Activated naive CD4-positive, alpha-beta T cell treated with anti-CD3 and anti-CD28 coated beads, Interleukin-2, amount 50 U/mL, for 72 hours (primary cell): ENCODE results near the gene SMNDC1. TPM values are rescaled to one million over a fixed set of nuclear protein-coding genes. Genes with fewer than 3 reads are reported as not detected.
"Not testable (repeated sequence)": the region's sequence is repeated elsewhere in the genome, so short reads cannot be mapped to it uniquely, and the experiment has no call there.

Experiments
- ATAC-seq, 2 donors: fragments of 150-1000 bp; cut with Tn5 transposase; 2 replicates each; pipeline ENCODE4 v1.10.0; 2021; ENCODE audit warnings: mild to moderate bottlenecking in 2 of 2, moderate library complexity in 2 of 2
- DNase-seq, 2 donors: peaks; one replicate each; pipeline ENCODE4 v3.0.0; 2021 to 2022; ENCODE audit warnings: low spot score in 2 of 2
- H3K27ac Mint-ChIP-seq, 2 donors: one replicate each; pipeline ENCODE4 v1.8.0; 2022; ENCODE audit warnings: mild to moderate bottlenecking in 2 of 2, mixed read lengths in 2 of 2
- H3K36me3 Mint-ChIP-seq, 2 donors: one replicate each; pipeline ENCODE4 v1.8.0; 2022; ENCODE audit warnings: mixed read lengths in 2 of 2
- H3K9me3 Mint-ChIP-seq, 2 donors: one replicate each; pipeline ENCODE4 v1.8.0; 2022; ENCODE audit warnings: mixed read lengths in 2 of 2
- total RNA-seq, 2 donors: library from RNA; stranded (reverse); gene quantifications; one replicate each; pipeline ENCODE4 v1.2.3, GENCODE V29; 2022

The SMNDC1 gene
- total RNA-seq, 2 donors from 2014 or later: 37.9 to 65.1 TPM

DNA sequence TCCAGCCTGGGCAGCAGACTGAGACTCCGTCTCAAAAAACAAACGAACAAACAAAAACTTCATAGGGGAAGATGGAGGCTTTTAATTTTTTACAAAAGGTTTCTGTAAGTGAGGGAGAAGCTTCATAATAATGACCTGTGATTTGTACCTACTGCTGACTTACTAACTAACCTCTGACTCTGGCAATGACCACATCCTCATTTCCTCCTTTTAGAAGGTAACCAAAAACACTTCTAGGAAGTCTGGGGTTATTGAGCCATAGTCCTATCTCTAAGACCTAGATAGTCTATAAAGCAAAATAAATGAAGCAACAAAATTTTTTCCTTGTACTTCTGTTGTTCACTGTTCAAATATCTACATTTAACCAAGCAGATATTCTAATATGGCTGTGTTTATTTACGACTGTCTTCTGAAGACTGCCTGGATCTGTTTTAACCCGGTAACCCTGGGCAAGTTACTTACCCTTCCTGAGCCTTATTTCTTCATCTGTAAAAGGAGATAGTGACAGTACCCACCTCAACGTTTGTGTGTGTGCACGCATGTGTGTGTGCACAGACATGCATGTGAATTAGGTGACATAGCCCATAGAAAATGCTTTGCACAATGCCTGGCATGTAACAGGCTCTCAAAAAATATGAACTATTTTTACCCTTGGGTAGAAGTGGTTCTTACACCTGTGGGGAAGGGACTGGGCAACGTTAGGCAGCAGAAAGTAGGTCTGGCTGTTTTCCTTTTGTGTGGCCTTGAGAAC, 30.8 kb upstream of the SMNDC1 start:
- peak in 1 of 2 donors; percentile 28 for ATAC-seq
- no peak for DNase-seq
- Mint-ChIP-seq H3K27ac (no peak overlapping the region), H3K36me3 (peaks cover 6% of the 10 kb centered on the region in 2 donors), H3K9me3 (peaks cover 6% of the 10 kb centered on the region in 2 donors)

DNA sequence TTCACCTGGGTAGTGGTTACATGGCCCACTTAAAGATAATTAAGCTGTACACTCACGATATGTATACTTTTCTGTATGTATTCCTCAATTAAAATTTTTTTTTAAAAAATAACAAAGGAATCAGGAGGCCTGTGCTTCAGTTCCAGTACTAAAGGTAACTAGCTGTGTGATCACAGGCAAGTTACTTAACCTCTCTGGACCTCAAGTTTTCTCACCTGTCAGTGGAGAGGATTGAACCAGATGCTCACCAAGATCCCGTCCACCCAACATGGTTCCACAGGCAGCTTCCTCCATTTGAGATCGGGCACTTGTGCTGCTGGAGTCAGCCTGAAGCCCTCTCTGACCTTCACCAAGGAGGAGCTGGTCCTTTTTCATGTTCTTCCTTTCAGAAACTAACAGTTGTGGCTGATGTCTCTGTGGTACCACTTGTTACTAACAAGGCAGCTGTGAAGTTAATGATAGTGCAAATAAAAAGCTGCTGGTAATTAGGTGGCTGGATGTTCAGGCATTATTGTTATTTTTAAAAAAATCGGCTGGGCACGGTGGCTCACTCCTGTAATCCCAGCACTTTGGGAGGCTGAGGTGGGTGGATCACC, 29.4 kb upstream of the SMNDC1 start:
- Mint-ChIP-seq H3K9me3 (peaks cover 11 to 17% of the 10 kb centered on the region in 2 donors), H3K36me3 (peaks cover 17 to 19% of the 10 kb centered on the region in 2 donors), H3K27ac (no peak overlapping the region)
- no peak for DNase-seq
- no peak for ATAC-seq

DNA sequence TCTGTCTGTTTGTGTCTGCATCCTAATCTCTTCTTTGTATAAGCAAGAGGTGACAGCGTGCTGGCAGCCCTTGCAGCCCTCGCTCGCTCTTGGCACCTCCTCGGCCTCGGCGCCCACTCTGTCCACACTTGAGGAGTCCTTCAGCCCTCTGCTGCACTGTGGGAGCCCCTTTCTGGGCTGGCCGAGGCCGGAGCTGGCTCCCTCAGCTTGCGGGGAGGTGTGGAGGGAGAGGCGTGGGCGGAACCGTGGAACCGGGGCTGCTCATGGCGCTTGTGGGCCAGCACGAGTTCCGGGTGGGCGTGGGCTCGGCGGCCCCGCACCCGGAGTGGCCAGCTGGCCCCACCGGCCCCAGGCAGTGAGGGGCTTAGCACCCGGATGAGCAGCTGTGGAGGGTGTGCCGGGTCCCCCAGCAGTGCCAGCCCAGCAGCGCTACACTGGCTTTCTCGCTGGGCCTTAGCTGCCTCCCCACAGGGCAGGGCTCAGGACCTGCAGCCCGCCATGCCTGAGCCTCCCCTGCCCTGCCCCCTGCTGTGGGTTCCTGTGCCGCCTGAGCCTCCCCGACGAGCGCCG, 26.6 kb upstream of the SMNDC1 start:
- Mint-ChIP-seq H3K36me3 (peaks cover 17 to 19% of the 10 kb centered on the region in 2 donors), H3K9me3 (peaks cover 11 to 25% of the 10 kb centered on the region in 2 donors)
- not testable (repeated sequence) for DNase-seq, H3K27ac Mint-ChIP-seq, ATAC-seq

DNA sequence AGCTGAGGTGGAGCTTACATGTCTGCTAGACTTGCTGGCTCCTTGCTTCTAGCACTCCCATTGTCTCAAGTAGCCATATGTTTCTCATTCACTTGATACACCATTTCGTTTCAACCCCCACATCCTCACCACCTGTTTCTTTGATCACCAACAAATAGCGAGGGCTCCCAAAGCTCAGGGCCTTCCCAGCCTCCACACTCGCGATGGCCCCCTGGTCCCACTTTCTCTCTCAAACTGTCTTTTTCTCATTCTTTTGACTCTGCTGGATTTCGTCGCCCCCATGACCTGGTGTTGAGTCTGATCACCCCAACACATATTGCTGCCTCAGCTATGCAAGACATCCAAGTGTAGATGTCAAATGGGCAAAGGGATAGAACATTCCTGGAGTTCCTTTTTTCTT, 26.0 kb upstream of the SMNDC1 start:
- no peak for DNase-seq
- ATAC-seq: no peak
- Mint-ChIP-seq H3K27ac (no peak overlapping the region), H3K9me3 (peaks cover 11 to 25% of the 10 kb centered on the region in 2 donors), H3K36me3 (peaks cover 17 to 19% of the 10 kb centered on the region in 2 donors)

DNA sequence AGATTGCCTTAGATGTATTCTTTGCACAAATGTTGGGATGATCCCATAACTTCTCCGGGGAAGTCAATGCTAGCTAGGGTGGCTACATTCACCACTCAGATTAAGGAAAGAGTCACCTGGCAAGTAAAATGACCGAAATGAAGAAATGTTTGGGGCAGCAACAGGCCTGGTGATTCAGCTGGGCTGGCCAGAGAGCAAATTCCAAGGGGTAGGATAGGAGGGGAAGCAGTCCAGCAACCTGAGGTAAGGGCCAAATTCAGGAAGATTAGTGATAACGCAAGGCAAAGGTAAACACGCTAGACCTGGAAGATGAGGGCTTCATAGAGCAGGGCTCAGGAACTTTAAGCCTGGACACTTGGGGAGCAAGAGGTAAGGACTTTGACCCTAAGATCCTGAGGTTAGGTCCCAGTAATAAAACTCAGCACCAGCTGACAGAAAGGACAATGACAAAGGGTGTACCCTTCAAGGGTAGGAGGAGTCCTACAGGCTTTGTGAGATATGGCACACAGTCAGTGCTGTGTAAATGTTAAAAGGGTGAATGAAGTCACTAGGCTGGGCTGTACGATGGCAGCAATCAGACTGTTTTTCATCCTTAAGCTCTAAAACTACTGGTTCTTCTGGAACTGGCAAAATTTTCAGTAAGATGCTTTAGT, 22.7 kb upstream of the SMNDC1 start:
- DNase-seq (no peak), ATAC-seq (no peak)
- Mint-ChIP-seq H3K9me3 (peaks cover 11 to 31% of the 10 kb centered on the region in 2 donors), H3K27ac (peak overlapping the region in 1 of 2 donors; percentile 8), H3K36me3 (peaks cover 17 to 30% of the 10 kb centered on the region in 2 donors)

DNA sequence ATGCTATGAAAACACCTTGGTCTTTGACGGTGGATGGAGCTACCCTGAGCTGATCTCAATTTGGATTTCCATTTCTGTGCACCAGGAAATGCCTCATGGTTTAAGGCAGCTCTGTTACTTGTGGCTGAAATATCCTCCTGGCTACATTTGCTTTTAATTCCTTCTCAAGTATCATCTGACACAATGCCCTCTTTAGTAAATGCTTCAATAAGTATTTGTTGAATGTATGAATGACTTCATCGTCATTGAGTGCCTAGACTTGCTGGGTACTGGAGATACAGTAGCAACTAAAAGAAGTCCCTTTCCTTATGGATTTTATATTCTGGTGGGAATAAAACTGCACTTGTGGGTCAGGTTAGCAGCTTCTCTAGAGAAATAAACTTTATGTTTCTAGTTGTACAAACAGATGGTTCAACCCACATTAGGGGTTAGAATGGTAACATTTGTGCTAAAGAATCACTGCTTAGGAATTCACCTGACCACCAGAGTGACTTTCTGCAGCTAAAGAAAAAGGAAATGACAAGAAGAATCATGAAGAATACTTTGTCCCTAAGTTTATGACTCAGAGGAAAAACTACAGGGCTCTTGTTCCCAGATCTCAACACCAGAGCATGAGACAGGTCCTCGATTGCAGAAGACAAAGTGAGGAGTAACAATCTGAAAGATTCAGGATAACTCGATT, 21.8 kb upstream of the SMNDC1 start:
- no peak for DNase-seq
- H3K36me3 Mint-ChIP-seq: peaks cover 17 to 34% of the 10 kb centered on the region in 2 donors
- peak overlapping the region in 1 of 2 donors; percentile 73 for H3K27ac Mint-ChIP-seq
- H3K9me3 Mint-ChIP-seq: peaks cover 11 to 35% of the 10 kb centered on the region in 2 donors
- ATAC-seq: peak; percentile 54 to 73

DNA sequence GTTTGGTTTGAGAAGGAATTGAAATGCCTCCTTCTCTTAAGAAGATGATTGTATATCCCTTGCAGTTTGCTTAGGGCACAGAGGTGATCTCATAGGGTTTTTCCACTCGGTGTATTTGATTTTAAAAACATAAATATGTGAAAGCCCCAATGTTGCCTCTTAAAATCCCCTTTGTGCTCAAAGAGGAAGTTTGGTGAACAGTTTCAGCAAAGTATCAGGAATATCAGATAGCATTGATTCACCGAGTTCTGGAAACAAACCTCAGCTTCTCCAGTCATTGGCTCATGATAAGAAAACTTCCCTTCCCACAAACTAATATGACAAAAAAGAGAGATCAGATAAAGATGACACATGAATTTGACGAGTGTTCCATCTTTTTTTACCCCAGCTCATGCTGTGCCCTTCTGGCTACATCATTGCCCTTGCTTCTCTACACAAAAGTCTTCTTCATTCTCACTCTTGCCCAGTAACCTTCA, 20.1 kb upstream of the SMNDC1 start:
- ATAC-seq (peak; percentile 62 to 70), DNase-seq (no peak)
- Mint-ChIP-seq H3K27ac (peak overlapping the region in 1 of 2 donors; percentile 75), H3K36me3 (peaks cover 5 to 22% of the 10 kb centered on the region in 2 donors), H3K9me3 (peaks cover 0 to 24% of the 10 kb centered on the region in 2 donors)

DNA sequence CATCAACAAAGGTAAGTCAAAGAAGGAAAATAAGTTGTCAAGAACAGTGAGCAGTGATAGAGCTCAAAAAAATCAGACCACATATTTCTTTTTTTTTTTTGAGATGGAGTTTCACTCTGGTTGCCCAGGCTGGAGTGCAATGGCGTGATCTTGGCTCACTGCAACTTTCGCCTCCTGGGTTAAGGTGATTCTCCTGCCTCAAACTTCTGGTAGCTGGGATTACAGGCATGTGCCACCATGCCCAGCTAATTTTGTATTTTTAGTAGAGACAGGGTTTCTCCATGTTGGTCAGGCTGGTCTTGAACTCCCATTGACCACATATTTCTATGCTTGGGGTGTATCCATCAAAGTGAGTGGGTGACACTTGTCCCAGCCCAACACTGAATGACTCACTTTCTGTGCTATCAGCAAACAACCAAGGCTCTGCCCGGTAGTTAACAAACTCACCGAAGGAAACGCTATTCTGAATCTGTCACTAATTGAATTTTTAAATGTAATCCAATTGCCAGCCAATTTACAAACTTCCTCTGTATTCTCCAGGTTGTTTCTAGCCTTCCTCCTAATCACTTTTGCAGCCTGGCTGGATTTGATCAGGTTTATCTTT, 19.6 kb upstream of the SMNDC1 start:
- peaks cover 0 to 17% of the 10 kb centered on the region in 2 donors for H3K36me3 Mint-ChIP-seq
- ATAC-seq (peak; percentile 28 to 48), DNase-seq (no peak)
- peaks cover 4 to 24% of the 10 kb centered on the region in 2 donors for H3K9me3 Mint-ChIP-seq
- peak overlapping the region in 1 of 2 donors; percentile 75 for H3K27ac Mint-ChIP-seq

DNA sequence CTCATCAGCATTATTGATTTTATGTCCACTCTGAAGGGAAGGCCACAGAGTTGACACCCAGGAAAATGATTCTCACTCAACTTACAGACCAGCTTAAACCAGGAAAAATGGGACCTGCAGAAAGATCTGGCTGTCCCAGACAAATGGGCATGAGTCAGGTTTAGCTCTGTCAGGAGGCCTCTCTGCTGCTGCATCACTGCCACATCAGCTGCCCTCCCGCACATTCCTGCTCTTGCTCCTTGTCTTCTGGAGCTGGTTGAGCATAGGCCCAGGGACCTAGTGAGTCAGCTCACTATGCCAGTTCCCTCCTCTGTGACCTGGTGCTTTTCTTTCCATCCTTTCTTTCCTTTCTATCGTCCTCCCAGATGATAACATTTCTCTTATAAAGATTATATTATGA, 18.8 kb upstream of the SMNDC1 start:
- H3K36me3 Mint-ChIP-seq: peaks cover 0 to 16% of the 10 kb centered on the region in 2 donors
- no peak overlapping the region for H3K27ac Mint-ChIP-seq
- no peak for DNase-seq

DNA sequence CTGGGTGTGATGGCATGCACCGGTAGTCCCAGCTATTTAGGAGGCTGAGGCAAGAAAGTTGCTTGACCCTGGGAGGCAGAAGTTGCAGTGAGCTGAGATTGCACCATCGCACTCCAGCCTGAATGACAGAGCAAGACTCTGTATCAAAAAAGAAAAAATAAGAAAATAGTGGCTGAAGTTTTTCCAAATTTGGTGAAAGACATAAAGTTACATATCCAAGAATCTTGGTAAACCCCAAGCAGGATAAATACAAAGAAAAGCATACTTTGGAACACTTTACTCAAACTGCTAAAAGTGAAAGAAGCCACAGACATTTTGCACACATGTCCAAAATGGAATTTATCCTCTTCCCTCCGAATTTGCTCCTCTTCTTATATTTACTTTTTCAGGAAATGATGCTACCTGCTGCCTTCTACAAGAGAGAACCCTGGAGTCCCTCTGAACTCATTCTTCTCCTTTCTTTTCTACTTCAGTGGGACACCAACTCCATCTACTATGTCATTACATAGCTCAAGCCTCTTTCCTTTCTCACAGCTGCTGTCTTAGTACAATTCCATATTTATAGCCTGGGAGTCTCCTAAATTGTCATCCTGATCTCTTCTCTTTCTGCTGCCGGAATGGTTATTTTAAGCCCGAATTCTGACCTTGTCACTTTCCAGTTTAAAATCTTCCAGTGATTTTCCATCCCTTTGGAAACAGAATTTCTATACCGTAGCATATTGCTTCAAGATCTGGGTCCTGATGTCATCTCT, 17.3 kb upstream of the SMNDC1 start:
- H3K9me3 Mint-ChIP-seq: peaks cover 4 to 15% of the 10 kb centered on the region in 2 donors
- peaks cover 0 to 16% of the 10 kb centered on the region in 2 donors for H3K36me3 Mint-ChIP-seq
- no peak overlapping the region for H3K27ac Mint-ChIP-seq
- DNase-seq (no peak), ATAC-seq (no peak)

More for the DNA sequence above, 18.8 kb upstream of the SMNDC1 start:
- peaks cover 4 to 19% of the 10 kb centered on the region in 2 donors for H3K9me3 Mint-ChIP-seq
- no peak for ATAC-seq

DNA sequence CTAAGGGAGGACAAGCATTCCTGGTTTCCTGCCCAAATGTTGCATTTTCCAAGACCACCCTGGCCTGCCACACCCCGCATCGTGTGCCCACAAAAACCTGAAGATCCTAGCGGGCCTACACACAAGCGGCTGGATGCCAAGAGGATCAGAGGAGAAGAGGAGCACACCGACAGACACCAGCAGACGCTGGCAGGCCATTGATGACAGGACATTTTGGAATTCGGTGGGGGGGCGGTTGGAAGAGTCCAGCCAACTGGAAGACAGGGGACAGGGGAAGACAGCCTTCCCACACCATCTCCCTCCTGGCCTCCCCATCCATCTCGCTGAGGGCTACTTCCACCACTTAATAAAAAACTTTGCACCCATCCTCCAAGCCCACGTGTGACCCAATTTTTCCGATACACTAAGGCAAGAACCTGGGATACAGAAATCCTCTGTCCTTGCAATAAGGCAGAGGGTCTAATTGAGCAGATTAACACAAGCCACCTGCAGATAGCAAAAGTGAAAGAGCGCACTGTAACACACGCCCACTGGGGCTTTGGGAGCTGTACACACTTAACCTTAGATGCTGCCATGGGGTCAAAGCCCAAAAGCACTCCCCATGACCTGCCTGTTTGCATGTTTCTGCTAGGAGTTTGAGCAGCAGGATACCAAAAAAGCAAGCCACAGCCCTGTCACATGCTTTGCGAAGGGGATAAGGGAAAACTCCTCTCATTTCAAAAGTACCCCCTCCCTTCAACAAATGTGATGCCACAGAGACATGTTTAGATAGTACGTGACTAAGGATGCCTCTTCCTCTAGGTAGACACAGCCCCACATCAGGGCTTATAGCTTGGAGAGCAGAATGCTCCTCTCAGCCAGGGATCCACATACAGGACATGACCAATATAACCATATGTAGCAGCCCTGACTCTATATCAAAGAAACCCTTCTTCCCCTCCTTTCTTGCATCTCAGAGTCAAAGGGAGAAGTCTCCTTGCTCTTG, 13.4 kb upstream of the SMNDC1 start:
- ATAC-seq (peak; percentile 29 to 53), DNase-seq (no peak)
- Mint-ChIP-seq H3K36me3 (peaks cover 0 to 13% of the 10 kb centered on the region in 2 donors), H3K9me3 (peaks cover 4 to 14% of the 10 kb centered on the region in 2 donors), H3K27ac (no peak overlapping the region)

DNA sequence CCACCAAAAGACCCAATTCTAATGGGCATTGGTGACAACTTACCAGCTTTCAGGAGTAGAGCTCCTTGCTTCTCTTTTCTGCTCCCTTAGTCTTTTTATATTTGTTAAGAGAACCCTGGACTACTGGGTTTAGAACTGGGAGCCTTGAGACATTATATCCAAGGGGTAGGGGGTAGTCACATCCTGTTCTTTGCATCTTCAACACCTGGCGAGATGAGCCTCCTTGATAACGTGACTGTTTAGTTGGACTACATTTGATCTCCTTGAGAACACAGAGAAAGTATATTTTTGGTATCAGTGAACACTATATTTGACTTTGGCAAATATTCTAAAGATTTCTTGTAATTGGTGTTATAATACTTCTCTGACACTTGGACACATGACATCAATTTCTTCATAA, 9.0 kb upstream of the SMNDC1 start:
- H3K27ac Mint-ChIP-seq: no peak overlapping the region
- DNase-seq (no peak), ATAC-seq (no peak)
- no peaks in the 10 kb centered on the region for H3K36me3 Mint-ChIP-seq
- no peaks in the 10 kb centered on the region for H3K9me3 Mint-ChIP-seq

DNA sequence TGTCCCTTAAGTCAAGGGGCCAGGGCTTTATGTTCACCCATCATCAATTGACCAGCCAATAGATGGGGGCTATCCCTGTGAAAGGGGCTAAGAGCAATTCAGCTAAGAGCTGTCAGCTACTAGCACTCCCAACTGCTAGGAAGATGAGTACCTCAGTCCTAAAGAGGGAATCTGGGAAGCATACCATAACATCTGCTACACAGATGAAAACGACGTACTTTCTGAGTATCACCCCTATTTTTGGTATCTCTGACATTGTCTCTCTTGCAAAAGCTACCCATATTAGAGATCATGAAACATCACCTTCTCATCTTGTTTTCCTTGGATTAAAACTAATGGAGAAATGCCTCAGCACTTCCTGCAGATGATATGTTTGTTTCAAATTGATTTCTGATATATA, 7.5 kb upstream of the SMNDC1 start:
- DNase-seq (no peak), ATAC-seq (no peak)
- Mint-ChIP-seq H3K9me3 (no peaks in the 10 kb centered on the region), H3K27ac (no peak overlapping the region), H3K36me3 (no peaks in the 10 kb centered on the region)

DNA sequence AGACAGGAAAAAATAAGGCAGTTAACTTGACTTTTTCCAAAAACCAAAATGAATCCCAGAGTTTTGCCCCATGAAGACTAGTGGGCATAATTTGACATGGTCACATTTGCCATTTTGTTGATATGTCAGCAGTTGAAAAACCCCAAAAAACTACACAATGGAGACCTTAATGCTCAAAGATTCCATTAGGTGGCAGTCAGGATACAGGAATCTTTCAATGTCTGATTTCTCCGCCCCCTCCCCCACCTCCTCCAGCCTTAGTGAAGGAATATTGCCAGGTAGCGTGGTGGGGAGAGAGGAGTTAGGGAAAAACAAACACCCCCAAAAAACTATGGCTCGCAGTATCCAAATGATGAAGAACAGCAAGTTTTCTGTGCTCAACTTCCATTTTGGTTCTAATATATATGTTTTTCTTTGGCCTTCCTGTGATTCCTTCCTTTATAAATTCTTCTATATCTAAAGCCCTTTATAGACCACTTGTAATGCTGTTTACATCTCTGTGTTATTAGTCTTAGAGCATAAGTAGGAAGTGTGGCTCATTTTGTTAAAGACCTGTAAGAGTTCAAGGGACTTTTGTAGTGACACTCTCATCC, 6.7 kb upstream of the SMNDC1 start:
- no peaks in the 10 kb centered on the region for H3K36me3 Mint-ChIP-seq
- no peak for DNase-seq
- no peaks in the 10 kb centered on the region for H3K9me3 Mint-ChIP-seq
- no peak overlapping the region for H3K27ac Mint-ChIP-seq
- ATAC-seq: peak; percentile 36 to 61
